UCSD-AML1 (cell line): Measurements from ENCODE around the gene CNPY1.
"Not testable (repeated sequence)": the region's sequence is repeated elsewhere in the genome, so short reads cannot be mapped to it uniquely, and the experiment has no call there.

Experiments
- DNase-seq: peaks from one replicate; lab custom pipeline; 2025; ENCODE audit not compliant: unreplicated experiment; lab: John Stamatoyannopoulos, UW

The CNPY1 gene

DNA sequence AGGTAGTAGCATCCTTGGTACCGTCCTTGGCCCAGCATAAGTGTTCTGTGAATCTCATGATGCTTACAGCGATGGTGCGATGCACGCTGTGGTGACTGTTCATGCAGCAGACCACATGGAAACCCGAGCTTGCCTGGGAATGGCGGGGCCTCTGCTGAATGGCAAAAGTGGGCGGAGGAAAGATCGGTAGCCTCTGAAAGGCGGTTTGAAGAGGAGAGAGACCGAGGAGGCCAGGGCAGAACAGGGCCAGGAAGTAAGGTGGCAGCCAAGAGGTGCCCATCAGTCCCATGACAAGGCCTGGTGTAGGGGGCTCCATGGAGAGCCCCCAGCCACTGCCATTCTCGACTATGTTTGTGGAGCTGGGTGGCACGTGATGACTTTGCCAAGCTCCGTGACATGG, 33.2 kb upstream of the CNPY1 start:
- no peak for DNase-seq

DNA sequence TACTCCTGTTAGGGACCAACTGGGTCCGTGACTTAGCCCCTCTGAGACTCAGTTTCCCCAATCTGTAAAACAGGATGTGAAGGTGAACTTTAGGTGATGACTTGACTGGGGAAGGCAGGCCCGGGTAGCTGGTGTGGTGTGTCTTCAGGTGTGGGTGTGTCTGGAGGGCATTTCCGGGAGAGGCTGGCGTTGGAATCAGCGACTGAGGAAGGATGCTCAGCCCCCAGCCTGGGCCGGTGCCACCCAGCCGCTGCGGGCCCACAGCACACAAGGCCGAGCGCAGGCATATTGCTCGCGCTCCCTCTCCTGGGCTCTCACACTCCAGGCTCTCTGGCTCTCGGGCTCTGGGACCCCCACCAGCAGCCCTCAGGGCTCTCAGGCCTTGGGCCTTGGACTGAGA, 31.7 kb upstream of the CNPY1 start:
- DNase-seq = no peak

DNA sequence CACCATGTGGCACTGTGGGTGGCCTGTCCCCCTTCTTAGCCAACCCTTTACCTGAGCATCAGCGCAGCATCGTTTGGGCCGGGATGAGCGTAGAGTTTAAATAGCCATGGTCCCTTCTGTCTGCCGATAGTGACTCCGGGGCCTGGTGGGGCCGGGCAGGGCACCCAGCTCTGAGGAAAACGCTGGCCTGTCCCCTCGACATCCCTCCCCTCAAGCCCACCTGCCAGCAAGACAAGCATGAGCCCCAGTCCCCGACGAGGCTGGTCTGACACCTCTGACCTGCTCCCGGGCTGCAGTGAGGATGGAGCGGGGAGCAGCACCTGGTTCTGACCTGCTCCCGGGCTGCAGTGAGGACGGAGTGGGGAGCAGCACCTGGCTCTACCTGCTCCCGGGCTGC, 31.1 kb upstream of the CNPY1 start:
- no peak for DNase-seq

DNA sequence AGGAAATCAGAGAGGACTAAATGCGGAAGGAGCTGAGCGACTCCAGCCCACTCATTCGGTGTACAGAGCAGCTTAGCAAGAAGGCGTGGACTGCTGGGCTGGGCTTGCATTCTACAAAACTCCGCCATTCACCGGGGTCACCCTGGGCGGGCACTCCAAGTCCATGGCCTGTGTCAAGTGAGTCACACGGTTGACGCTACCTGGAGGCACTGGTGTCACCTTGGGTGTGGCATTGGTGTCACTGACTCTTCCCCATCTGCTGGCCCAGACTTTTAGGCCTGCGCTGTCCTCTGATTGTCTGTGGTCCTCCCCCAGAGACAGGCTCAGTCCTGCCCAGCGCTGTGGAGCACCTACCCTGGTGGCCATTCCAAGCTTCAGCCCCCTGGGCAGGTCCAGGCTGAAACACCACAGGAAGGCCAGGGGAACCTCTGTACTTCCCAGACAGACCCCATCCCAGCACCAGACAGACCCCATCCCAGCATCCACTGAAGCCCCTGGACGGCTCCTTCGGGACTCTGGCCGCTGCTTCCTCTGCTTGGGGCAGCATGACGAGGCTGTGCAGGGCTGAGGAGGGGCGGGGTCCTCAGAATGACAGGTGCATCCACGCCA, 30.6 kb upstream of the CNPY1 start:
- no peak for DNase-seq

GRCh38 chr7:155576416-155576815, 30.1 kb upstream of the CNPY1 start:
- no peak for DNase-seq

GRCh38 chr7:155574556-155575290, 28.4 kb upstream of the CNPY1 start:
- DNase-seq = no peak

DNA sequence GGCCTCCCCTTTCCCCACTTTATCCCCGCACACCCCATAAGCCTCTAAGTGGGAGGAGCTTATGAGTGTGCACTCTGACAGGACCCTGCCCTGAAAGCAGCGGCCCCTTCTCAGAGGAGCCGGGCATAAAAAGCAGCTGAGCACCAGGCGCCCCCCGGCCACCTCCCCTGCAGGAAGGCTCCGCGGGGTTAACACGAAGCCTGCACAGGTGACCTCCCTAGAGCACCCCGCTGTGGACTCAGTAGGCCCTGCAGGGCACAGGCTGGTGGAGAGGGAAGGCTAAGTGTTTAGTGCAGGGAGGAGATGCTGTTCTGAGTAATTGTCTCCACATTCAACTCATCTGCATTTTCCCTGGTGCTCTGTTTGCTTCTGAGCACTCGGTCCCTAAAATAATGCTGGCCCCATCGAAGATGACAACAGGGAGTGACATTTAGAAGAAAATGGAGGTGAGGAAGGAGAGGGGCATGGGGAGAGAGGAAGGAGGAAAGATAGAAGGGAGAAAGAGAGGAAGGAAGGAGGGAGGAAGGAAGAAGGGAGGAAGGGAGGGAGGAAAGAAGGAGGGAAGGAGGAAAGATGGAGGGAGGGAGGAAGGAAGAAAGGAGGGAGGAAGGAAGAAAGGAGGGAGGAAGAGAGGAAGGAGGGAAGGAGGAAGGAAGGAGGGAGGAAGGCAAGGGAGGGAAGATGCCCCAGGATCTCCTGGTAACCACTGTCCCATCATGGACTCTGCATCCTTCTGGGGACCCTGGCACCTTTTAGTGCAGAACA, 25.4 kb upstream of the CNPY1 start:
- no peak for DNase-seq

GRCh38 chr7:155570991-155571390, 24.6 kb upstream of the CNPY1 start:
- no peak for DNase-seq

- DNase-seq = no peak
These were observed 24.0 kb upstream of the CNPY1 start for GRCh38 chr7:155570171-155570958.

GRCh38 chr7:155569681-155570080, 23.3 kb upstream of the CNPY1 start:
- no peak for DNase-seq

DNA sequence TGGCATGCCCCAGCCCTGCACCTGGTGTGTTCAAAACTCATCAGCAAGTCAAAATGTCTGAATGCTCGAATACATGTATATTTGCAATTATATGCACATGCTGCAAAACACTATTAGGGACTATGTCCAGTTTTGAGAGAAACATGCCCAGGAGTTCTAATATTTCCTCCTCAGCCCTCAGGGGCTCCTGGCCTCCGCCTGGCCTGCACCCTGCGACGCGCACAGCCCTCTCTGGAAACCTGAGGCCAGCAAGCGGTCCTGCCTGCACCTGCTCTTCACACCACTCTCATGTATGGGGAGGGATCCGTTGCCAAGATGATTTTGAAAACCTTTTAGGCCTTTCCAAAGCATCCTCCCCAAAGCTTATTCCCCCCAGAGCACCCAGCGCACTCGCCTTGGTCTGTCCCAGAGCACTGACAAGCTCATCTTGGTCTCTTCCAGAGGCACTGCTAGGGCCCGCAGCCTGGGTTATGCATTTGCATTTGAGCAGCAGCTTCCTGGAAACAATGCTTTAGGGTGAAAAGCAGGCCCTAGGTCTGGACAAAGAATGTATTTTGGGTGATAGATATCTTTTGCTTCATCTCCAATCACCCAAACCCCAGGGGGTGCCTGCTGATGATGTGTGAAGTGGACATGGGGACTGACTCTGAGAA, 22.6 kb upstream of the CNPY1 start:
- no peak for DNase-seq

DNA sequence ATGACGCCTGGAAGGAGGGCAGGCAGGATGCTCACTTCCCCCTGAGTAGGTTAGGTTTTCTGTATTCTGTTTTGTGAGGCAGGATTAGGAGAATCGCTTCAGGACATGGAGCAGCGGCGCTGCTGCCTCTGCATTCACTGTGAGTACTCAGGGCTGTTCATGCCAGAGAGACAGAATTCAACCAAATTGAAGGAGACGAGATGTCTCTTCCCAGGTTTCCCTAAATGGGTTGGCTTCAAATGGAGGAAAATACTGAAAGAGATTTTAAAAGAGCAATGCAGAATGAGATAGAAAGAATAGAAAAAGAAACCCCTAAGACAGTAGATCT, 21.9 kb upstream of the CNPY1 start:
- no peak for DNase-seq

GRCh38 chr7:155567646-155568332, 21.4 kb upstream of the CNPY1 start:
- DNase-seq = no peak

GRCh38 chr7:155566011-155566836, 19.9 kb upstream of the CNPY1 start:
- DNase-seq = no peak

DNA sequence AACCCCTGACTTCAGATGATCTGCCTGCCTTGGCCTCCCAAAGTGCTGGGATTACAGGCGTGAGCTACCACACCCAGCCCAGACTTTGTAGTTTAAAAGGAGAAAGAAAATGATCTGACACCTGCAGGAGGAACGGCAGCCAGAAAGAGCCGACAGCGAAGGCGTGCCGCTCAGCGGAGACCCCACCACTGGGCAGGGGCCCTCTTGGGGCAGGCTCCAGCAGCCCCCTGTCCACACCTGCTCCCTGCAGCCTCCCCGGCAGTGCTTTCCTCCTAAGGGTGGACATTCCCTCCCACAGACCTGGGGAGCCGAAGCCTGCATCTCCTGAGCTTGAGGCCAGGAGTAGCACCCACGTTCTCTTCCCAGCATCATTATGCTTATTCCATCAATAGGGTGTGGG, 19.2 kb upstream of the CNPY1 start:
- DNase-seq = no peak

GRCh38 chr7:155562976-155563375, 16.6 kb upstream of the CNPY1 start:
- not testable (repeated sequence) for DNase-seq

- no peak for DNase-seq
These were observed 15.7 kb upstream of the CNPY1 start for GRCh38 chr7:155562106-155562505.

- DNase-seq = no peak
These were observed 14.8 kb upstream of the CNPY1 start for GRCh38 chr7:155560982-155561686.
